Esophagus squamous epithelium (tissue), 4 donors: ENCODE measurements around the gene LRRIQ4.

Experiments used
- CTCF ChIP-seq, 6 experiments: fragments of 450-650 bp in 4 of 6; fragments of 200-600 bp in 2 of 6; sonication (generic) in 2 of 6; IDR thresholded peaks; one replicate each; pipeline ENCODE4 v1.5.1; 2016 to 2019; ENCODE audit warnings: antibody characterized with exemption in 6 of 6, mild to moderate bottlenecking in 4 of 6, moderate library complexity in 4 of 6
- POLR2A ChIP-seq, 4 donors: fragments of 450-650 bp; IDR thresholded peaks; one replicate each; pipeline ENCODE4 v1.6.1; 2017; ENCODE audit warnings: antibody characterized with exemption in 4 of 4, mild to moderate bottlenecking in 4 of 4, moderate library complexity in 3 of 4

- TF ChIP-seq POLR2A (IDR thresholded peaks at IDR 0.05) (no peak), CTCF (IDR thresholded peaks at IDR 0.05) (no peak)
Measured at GRCh38 chr3:169813278-169813677, 608 bp downstream of the LRRIQ4 start.
